ENCODE data around the gene ALDH4A1.

- TF ChIP-seq POLR2A (IDR thresholded peaks at IDR 0.05; ENCODE audit: low read depth, low read length), result no peak
- TF ChIP-seq SMC3 (IDR thresholded peaks at IDR 0.05; ENCODE audit: borderline replicate concordance, low read length), result no peak
- TF ChIP-seq LARP7 (IDR thresholded peaks at IDR 0.05), result no peak
- no peak for TF ChIP-seq JUNB (IDR thresholded peaks at IDR 0.05)
Measured at GRCh38 chr1:18921516-18922251, 19.3 kb upstream of the ALDH4A1 start.
